NCI-H524 treated with DMSO at 0.1 percent for 48 hours (cell line): ENCODE results near the gene MYL12B.
A peak's percentile ranks its signal among the peaks of the same experiment; 100 is the strongest.

Source experiments
- DNase-seq: peaks from one replicate; lab custom pipeline; 2025; lab: John Stamatoyannopoulos, UW

The MYL12B gene

DNA sequence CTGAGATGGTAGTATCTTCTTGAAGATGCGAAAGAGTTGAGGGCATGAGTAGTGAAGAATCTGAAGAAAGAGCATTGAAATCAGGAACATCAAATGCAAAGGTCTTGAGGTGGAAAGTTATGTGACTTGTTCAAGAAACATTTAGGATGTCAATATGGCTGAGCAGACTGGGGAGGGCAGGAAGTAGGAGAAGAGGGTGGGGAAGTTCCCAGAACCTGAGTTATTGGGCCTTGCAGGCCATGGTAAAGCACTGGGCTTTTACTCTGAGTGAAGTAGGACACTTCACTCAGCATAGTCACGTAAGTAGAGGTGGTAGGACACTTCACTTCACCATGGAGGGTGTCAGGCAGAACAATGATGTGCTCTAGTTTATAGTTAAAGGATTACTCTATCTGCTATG is 26.1 kb upstream of the MYL12B start:
- DNase-seq, result no peak

DNA sequence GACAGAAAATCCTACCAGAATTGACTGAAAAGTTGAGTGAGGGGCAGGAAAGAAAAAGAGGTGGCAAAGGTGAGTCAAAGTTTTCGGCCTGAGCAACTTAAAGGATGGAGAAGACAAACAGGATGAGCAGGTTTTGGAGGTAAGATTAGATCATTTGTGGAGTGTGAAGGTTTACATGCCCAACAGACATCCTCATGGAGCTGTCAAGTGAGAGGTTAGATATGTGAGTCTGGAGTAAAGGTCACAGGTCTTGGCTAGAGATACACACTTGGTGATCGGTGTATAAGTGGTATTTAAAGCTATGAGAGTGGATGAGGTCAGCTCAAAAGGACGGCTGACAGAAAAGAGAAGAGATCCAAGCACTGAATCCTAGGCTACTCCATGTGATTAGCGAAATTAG is 25.5 kb upstream of the MYL12B start:
- no peak for DNase-seq

DNA sequence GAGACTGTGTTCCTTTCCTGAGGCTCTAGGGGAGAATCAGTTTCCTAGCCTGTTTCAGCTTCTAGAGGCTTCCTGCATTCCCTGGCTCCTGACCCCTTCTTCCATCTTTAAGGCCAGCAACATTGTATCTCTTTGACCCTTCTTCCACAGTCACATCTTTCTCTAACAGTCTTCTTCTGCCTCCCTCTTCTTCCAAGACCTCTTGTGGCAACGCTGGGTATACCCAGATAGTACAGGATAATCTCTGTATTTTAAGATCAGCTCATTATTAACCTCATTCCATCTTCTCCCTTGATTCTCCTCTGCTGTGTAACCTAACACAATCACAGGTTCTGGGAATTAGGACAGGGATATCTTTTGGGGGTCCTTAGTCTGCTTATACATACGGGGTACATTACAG is 23.2 kb upstream of the MYL12B start:
- DNase-seq, result no peak

DNA sequence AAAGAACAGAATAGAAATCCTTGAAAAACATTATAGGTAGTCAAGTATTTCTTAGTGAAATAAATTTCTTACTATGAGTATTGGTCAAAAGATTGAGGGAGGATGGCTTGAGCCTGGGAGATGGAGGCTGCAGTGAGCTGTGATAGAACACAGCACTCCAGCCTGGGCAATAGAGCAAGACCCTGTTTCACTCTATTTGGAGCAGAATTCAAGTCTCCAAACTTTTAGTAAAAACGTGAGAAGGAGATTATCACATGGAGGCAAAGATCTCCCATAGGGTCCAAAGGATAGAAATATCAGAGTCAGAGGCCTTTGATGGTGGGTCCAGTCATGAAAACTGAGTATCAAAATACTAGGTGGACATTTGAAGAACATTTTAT is 16.8 kb upstream of the MYL12B start:
- DNase-seq, result no peak

DNA sequence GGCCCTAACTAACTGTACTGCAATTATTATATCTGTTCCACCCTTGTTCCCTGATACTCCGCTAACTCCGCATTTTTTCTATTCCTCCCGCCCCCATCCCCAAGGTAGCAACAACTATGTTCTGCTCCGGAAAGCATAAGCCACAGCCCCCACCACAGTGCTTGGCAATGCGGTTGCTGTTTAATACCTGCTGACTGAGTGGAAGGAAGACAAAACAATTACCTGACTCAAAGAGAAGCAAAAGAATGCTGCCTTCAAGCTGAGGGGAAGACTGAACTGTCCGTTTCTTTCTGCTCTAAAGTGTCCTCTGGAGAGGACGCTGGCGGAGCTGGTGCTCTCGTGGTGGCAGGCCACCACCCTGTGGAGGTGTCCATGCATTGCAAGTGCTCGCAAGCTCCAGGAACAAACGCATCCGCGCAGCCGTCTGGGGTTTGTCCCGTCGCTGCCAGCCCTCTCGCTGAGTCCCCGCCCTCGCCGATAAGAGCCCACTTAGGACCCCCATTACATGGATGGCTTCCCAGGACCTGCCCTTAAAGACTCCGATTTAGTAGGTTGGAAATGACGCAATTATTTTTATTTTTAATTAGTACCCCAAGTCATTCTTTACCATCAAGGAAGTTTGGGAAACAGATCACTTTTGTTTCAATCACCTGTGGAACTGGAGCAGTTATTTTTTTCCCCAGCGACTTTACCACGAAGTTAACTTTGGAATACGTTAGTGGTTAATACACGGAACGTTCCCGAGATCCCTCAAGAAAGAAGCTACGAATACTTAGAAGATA is 15.9 kb upstream of the MYL12B start:
- peak; percentile 29 for DNase-seq

DNA sequence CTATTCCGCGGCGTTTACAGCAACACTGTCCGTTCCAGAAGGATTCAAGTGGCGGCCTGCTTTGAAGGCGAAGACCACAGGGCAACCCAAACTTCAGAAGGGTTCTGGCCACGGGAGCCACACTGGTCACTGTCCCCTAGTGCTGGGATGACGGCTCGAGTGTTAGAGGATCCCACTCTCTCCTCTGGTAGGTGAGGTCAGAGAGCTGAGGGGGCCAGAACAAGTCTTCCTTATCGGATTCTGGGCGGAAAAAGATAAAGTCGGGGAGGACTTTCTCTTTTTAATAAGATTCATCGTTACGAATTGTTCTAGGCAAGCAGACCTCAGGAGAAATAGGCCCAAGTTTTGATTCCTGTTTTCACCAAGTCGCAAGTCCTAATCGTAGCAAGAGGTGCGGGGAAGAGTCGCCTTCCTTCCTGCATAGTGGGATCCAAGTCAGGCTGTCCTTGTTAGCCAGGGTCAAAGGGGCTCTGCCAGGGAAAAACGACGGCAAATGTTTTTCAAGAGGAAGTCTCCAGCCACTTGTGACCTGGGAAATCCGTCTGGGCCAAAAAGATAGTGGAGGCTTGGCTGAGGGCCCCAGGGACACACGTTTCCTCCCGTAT is 15.2 kb upstream of the MYL12B start:
- DNase-seq, result no peak

DNA sequence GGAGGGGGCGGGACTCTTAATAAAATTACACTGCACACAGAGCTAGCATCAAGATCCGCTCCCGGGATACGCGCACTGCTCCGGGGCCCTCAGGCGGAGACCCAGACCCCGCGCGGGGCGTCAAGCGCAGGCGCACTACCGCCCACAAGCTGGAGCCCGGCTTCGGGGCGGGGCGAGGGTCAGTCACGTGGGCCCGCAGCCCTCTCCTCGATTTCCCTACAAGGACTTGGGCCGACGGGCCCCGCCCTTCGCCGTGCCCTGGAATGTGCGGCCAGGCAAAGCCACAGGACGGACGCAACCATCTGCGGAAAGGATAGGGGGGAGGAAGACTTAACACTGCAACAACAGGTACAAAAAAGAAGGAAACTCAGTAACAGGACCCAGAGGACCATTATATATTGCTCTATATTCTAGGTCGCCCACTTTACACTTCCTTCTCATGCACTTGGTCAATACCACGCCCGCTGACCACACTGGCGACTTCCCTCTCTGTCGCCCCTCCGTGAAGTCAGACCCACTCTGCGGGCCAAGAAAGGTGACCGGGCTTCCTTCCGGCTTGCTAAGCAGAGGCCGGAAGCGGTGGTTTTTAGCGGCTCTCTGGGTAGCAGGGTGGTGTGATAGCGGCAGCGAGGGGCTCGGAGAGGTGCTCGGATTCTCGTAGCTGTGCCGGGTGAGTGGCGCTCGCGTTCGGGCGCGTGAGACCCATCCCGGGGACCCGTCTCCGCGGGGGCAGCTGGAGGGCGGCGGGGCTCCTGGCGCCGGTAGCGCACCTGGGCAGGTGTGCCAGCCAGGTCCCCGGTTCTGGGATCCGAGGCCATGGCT is 14.5 kb upstream of the MYL12B start, which contains the start of gene MYL12A:
Gene MYL12A (plus strand): TSS at position 562 of the 822 bp plus-strand sequence. CDS start 5,447 bp downstream, outside the sequence.
- DNase-seq, result peak; percentile 87

DNA sequence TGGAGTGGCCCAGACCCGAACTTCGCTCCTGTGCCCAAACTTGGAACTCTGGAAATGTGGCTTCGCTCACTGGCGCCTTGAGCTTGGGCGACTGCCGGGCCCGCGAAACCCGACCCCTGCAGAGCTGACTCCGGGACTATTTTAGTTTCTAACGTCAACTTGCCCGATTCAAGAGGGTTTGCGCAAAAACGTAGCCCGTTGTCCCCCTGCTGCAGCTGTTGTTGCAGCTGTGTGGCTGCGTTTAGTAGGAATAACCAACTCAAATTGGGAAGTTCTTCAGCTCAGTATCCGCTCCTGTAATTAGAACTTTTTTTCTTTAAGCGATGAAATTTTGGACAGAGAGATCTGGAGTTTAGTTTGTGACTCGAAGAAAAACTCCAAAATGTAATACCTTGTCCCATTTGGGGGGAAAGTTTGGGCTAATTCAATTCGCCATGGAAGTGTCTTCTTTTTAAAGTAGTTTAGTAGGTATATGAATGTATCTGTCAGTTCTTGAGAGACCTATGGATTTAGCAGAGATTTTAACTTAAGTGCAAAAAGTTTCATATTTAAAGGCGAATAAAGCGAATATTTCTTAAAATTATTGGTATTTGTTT is 13.8 kb upstream of the MYL12B start:
- DNase-seq, result no peak

DNA sequence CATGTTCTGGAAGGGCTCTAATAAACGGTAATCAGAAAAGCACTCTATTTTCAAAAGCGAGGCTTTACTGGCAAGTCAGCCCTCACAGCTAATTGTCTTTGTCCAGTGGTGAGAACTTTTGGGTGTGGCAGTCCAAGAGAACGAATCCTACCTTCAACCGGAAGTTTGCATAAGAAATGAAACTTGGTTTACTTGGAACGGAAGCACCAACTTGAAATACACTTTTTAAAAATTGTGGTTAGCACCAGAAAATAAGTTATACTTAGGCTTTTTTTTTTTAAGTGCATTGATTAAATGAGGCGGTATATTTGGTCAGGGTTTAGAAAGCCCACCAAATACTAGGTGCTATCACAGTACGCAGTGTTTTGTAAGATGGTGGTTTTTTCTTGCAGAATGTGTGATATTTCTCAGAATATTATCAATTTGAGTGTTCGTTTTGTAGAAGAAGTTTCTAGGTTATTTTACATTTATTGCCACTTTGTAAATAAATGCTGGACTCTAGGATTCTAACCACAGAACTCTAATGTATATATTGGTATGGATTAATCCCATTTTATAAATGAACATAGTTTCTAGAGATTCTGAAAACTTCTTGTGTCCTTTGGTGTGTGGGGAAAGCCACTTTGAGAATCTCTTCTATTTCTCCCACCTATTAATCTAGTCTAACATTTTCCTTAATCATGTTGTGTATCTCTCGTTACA is 13.1 kb upstream of the MYL12B start:
- no peak for DNase-seq

DNA sequence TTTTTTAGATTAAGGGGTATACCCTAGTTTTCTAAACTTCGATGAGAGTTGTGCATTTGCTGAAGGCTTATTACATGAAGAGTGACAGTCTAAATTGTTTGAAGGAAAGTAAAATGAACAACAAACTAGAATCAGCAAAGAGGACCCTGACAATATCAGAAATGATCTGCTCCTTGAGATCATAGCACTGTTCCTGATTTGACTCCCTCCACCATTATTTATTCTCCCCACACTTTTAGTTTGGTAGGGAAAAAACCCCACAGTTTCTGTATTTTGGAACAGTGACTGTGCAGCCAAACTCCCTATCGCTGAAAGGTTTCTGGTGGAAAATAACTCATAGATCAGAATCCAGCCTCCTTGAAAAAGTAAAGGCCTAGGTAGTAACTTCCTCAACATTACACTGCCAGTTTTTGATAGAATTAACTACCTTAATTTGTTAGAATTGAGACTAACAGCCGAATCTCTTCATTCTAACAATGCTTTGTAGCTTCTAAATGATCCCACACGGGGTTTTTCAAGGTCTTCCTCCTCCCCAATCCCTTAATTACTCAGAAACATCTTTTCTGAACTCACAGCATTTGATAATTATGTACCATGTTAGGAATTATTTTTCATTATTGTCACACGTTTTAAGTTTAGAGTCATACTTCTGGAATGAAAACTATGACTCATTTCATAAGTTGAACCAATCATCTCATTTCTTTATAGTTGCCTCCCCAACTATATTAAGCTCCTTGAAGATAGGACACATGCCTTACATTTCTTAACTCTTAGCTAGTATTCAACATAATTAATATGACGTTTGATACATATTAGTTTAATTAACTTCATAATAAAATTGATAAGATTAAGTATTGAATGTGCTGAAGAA is 11.5 kb upstream of the MYL12B start:
- DNase-seq, result no peak

DNA sequence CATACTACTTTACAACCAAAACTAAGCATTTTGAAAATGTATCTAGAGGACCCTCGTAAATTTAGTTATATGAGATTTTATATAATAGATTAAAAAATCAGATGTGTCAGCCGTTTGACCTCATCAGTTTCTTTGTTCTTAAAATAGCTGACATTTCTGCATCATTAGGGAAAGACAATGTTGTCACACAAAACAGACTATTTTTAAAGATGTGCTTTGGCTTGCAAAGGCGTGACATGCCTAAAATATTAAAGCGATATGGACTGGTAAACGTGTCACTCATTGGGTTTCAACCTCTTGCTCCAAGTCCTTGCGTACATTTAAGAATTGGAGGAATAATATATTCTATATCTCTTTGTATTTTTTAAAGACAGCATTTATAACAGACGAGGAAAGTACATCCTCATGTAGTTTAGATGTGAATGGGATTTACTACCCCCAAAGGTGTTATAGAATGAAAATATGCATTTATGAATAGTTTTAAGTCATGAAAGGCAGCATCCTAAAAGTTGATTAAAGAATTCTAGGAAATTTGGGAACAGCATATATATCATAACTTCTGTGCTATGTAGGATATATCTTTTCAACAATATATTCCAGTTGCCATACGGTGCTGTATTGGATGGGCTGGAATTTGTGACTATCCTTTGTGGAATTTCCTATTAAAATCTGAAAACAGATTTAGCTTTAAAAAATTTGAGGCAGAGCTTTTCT is 10.5 kb upstream of the MYL12B start:
- DNase-seq, result no peak

DNA sequence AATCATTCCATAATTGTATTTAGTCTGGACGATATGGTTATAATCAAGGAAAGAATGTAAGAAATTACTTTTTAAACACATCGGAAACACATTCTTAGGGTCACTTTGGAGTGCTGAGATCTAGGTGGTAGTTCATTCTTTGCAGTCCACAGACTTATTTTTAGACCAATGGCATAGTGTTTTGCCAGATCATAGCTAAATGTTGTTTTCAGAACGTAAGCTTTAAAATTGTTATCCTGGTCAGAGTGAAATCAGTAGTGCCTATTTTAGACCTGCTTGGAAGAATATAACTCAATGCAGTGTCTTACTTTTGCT is 10.0 kb upstream of the MYL12B start:
- DNase-seq, result no peak

DNA sequence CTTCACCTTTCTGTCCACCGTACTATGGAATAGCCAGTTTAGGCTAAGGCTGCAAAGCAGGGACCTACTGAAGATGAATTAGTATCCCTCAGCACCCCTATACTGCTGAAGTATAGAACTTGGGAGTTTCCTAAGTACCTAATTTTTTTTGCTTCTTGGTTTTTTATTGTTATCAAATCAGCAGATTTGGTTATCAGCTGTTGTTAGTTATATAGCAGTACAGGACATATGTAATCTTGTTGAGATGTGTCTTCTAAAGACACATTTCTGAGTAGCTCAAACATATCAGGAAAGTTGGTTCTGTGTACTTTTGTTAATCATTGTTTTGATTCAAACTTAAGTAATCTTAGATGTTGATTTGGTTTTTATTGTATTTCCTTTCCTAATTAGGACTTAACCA is 9.1 kb upstream of the MYL12B start:
- no peak for DNase-seq

DNA sequence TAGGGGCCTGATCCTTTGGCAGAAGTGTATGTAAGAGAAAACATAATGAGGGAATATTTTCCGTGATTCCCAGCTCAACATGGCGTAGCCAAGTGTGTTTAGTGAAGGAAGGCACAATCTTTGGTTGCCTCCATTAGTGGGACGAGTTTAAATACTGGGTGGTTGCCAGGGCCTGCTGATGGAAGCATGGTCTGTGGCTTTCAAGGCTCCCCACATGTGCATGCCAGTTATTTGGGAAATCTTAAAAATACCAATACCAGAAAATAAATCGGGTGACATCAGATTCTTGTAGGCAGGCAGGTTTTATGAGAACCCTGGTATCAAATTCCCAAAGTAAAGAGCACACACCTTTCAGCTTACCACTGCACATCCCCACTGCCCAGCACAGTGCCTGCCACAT is 7.2 kb upstream of the MYL12B start:
- no peak for DNase-seq

DNA sequence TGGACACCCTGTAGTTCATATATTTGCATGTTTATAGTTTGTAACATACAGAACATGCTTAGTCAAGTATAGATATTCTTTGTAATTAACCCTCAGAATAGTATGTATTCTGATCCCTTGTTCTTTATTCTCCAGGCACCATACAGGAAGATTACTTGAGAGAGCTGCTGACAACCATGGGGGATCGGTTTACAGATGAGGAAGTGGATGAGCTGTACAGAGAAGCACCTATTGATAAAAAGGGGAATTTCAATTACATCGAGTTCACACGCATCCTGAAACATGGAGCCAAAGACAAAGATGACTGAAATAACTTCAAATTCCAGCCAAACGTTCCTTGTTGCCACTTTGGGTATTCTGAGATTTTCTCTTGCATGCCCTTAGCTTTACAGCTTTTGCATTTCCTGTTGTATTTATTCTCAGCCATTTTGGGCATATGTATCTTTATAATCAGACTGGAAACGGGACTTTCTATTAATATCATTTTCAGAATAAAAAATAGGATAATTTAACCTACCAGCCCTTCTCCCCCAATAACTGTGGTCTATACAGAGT is 6.2 kb upstream of the MYL12B start:
- DNase-seq, result no peak

DNA sequence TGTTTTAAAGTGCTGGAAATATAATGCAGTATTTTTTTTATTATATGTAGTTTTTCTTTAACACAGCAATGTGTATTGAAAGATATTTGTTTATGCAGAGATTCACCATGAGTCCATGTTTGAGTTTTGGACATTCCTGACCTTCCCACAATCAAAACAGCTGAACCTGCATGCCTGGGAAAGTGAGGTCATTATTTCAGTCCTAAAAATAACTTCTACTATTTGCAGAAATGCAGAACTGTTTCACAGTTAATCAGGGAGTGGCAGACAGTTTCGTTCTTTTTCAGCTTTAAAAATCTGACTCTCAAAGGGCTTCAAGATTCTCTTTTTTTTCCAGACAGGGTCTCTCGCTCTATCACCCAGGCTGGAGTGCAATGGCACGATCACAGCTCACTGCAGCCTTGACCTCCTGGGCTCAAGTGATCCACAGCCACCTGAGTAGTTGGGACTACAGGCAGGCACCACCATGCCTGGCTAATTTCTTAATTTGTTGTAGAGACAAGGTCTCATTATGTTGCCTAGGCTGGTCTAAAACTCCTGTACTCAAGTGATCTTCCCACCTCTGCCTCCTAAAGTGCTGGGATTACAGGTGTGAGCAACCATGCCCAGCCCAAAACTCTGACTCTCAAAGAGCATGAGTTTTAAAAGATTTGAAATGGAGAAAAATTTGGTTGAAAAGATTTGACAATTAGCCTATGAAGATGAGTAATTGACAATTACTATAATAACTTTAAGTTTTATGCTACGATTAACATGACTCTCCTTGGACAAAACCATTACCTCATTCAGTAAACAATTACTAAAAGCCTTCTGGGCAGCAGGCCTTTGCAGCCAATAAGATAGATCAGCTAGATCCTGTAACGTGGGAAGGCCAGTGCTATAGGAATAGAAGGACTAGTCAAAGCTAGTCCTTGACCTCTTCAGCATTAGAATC is 5.0 kb upstream of the MYL12B start:
- DNase-seq, result no peak

DNA sequence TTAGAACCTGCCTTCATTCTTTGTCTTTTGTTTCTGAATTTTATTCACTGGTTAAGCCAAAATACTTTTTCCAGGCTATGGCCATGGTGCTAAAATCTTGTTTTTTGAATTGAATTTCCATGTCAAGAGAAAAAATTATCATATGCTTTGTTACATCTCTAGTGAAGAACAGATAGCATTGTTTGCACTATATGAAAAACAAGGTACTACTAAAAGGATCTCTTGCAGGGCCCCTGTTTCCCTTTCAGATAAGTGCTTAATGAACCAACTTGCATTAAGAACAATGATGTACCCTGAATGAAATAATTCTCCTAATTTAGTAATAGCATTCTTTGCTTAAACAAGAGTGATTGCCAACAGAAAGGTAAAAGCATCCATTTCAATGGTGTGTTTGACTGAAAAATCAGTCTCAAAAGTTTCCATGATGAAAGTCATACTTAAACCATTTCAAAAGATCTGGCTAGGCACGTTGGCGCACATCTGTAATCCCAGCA is 4.3 kb upstream of the MYL12B start:
- no peak for DNase-seq

DNA sequence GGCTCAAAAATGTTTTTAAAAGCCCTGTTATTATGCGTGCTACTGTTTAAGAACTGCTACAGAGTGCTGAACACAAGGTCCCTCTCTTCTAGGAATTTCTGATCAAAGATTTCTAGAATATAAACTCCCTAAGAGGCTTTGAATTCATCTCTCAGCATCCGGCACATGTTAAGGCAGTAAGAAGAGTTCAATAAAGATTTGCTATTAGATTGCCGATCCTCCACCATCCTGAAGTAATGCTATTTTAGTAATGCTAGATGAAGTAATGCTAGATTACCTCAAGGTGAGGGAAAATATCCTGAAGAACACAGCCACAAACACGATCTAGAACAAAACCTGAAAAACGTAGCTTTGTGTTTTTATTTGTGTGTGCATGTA is 949 bp upstream of the MYL12B start:
- no peak for DNase-seq
